ENCODE data around the gene LHFPL6.

DNA sequence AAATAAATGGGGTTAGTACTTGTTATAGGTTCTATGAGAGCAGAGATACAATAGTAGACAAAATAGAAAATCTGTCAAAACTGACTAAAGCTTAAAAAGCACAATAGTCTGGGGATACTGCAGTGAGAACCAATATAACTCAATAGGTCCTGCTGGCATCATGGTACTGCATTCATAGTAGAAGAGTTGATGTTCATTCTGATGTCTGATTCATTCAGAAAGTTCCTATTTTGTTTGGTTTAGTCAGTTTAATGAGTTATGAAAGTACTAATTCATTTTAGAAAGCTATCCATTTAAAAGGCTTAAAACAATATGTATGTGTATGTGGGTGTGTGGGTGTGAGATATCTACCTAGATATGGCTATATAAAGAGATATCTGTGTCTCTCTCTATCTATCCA, 152.8 kb downstream of the LHFPL6 start:
- TF ChIP-seq, protein P1, sequence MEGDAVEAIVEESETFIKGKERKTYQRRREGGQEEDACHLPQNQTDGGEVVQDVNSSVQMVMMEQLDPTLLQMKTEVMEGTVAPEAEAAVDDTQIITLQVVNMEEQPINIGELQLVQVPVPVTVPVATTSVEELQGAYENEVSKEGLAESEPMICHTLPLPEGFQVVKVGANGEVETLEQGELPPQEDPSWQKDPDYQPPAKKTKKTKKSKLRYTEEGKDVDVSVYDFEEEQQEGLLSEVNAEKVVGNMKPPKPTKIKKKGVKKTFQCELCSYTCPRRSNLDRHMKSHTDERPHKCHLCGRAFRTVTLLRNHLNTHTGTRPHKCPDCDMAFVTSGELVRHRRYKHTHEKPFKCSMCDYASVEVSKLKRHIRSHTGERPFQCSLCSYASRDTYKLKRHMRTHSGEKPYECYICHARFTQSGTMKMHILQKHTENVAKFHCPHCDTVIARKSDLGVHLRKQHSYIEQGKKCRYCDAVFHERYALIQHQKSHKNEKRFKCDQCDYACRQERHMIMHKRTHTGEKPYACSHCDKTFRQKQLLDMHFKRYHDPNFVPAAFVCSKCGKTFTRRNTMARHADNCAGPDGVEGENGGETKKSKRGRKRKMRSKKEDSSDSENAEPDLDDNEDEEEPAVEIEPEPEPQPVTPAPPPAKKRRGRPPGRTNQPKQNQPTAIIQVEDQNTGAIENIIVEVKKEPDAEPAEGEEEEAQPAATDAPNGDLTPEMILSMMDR (IDR thresholded peaks at IDR 0.05): no peak
- TF ChIP-seq POLR2A (IDR thresholded peaks at IDR 0.05): no peak
